Frontal cortex (tissue), 4 donors: ENCODE data around the gene EFCAB13. TPM values are rescaled to one million over a fixed set of nuclear protein-coding genes. Genes with fewer than 3 reads are reported as not detected.

Experiments used
- DNase-seq, 2 donors: peaks; one replicate each; pipeline ENCODE4 v3.0.0; 2012; ENCODE audit warnings: low spot score in 2 of 2
- FAIRE-seq: peaks from 2 replicates; lab custom pipeline; 2012; peaks lifted over from hg19 to GRCh38; lab: Jason Lieb, UNC
- total RNA-seq: library from RNA; depleted of rRNA; stranded (reverse); fragments of >200 nt; gene quantifications from one replicate; pipeline ENCODE4 v1.2.3, GENCODE V29; 2014
- donor health status: control.
- donor health status: control.
- donor health status: control.

EFCAB13 gene
- total RNA-seq = 14.3 TPM

GRCh38 chr17:47323382-47324223 lies at the start of gene EFCAB13:
Gene EFCAB13 (plus strand): TSS chr17:47323955. CDS start chr17:47328354, 4,399 bp downstream.
- FAIRE-seq (no peak), DNase-seq (peak; percentile 68 to 79)

GRCh38 chr17:47274319-47275069 lies 49.3 kb upstream of the EFCAB13 start:
- FAIRE-seq (no peak), DNase-seq (no peak)

GRCh38 chr17:47275245-47275984 lies 48.3 kb upstream of the EFCAB13 start:
- FAIRE-seq (no peak), DNase-seq (no peak)

GRCh38 chr17:47276444-47276843 lies 47.3 kb upstream of the EFCAB13 start:
- FAIRE-seq = no peak
- DNase-seq = no peak

- FAIRE-seq (no peak), DNase-seq (no peak)
These were observed 46.9 kb upstream of the EFCAB13 start for GRCh38 chr17:47276868-47277267.

- DNase-seq (no peak), FAIRE-seq (no peak)
These were observed 45.8 kb upstream of the EFCAB13 start for GRCh38 chr17:47277921-47278320.

GRCh38 chr17:47278561-47278960 lies 45.2 kb upstream of the EFCAB13 start:
- FAIRE-seq = no peak
- DNase-seq = no peak

GRCh38 chr17:47279062-47279801 lies 44.5 kb upstream of the EFCAB13 start:
- no peak for FAIRE-seq
- peak in 1 of 2 donors; percentile 43 for DNase-seq

- DNase-seq (no peak), FAIRE-seq (no peak)
These were observed 43.5 kb upstream of the EFCAB13 start for GRCh38 chr17:47280072-47280811.

GRCh38 chr17:47281216-47281615 lies 42.5 kb upstream of the EFCAB13 start:
- no peak for DNase-seq
- FAIRE-seq = no peak

- FAIRE-seq = no peak
- no peak for DNase-seq
These were observed 38.8 kb upstream of the EFCAB13 start for GRCh38 chr17:47285003-47285402.

- DNase-seq (no peak), FAIRE-seq (no peak)
These were observed 37.4 kb upstream of the EFCAB13 start for GRCh38 chr17:47286198-47286914.

- no peak for DNase-seq
These were observed 36.7 kb upstream of the EFCAB13 start for GRCh38 chr17:47287068-47287467.

GRCh38 chr17:47287639-47288038 lies 36.1 kb upstream of the EFCAB13 start:
- DNase-seq (no peak), FAIRE-seq (no peak)

More at GRCh38 chr17:47287068-47287467, 36.7 kb upstream of the EFCAB13 start:
- FAIRE-seq = no peak

GRCh38 chr17:47288531-47289116 lies 35.1 kb upstream of the EFCAB13 start:
- DNase-seq (no peak), FAIRE-seq (no peak)

- FAIRE-seq (no peak), DNase-seq (no peak)
These were observed 34.5 kb upstream of the EFCAB13 start for GRCh38 chr17:47289302-47289701.

GRCh38 chr17:47290870-47291241 lies 32.9 kb upstream of the EFCAB13 start:
- DNase-seq = no peak
- FAIRE-seq = no peak

- no peak for DNase-seq
- no peak for FAIRE-seq
These were observed 32.4 kb upstream of the EFCAB13 start for GRCh38 chr17:47291242-47291873.
